ENCODE measurements around the gene TM6SF1. TPM values are rescaled to one million over a fixed set of nuclear protein-coding genes. Genes with fewer than 3 reads are reported as not detected.
A peak's percentile ranks its signal among the peaks of the same experiment; 100 is the strongest.

TM6SF1 gene
- total and polyA plus RNA-seq, 9 of the 15 experiments (the other 6 are each of a cell fraction or from before 2014, with no cell fraction given), result 1.0 to 5.6 (median 3.5) TPM

DNA sequence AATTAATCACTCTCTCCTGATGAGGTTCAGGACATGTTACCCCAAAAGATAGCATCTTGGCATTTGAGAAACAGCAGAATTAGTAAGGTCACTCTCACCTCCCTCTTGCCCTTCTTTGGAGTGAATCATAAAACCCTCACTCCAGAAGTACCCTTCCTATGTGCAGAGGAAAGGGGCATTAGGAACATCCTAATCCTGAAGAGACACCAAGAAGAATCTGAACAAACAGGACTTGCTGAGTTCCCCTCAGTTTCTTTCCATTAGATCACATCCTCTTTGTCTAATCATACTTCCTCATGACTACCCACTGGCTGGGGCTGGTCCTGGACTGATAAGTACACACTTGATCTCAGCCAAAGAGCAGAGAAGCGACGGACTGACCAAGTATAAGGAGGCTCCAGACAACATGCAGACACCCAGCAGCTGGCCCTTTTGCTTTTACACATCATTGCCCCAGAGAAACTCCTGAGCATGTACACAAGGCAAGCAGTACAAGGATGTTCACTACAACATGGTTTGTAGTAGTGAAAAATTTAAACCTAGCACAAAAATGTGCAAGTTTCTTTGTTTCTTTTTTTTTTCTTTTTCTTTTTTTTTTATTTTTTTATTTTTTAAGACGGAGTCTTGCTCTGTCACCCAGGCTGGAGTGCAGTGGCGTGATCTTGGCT is 15.0 kb upstream of the TM6SF1 start (continued):
- TF ChIP-seq, protein P1, sequence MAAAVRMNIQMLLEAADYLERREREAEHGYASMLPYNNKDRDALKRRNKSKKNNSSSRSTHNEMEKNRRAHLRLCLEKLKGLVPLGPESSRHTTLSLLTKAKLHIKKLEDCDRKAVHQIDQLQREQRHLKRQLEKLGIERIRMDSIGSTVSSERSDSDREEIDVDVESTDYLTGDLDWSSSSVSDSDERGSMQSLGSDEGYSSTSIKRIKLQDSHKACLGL (CRISPR knock-in tag; IDR thresholded peaks at IDR 0.05; ENCODE audit: borderline replicate concordance, poor library complexity, severe bottlenecking), result no peak
- TF ChIP-seq ZNF316 (IDR thresholded peaks at IDR 0.05) (no peak), PHTF2 (CRISPR knock-in tag; IDR thresholded peaks at IDR 0.05) (no peak), ARID2 (IDR thresholded peaks at IDR 0.05) (no peak), MECOM (CRISPR knock-in tag; IDR thresholded peaks at IDR 0.05) (peak; percentile 81), ZNF583 (CRISPR knock-in tag; IDR thresholded peaks at IDR 0.05) (no peak), ZNF224 (CRISPR knock-in tag; IDR thresholded peaks at IDR 0.05) (no peak), NFATC3 (IDR thresholded peaks at IDR 0.05) (peak; percentile 97), KAT7 (CRISPR knock-in tag; IDR thresholded peaks at IDR 0.05; ENCODE audit: borderline replicate concordance) (no peak), MTA2 (IDR thresholded peaks at IDR 0.05; ENCODE audit: low read depth) (peak; percentile 79), KAT8 (IDR thresholded peaks at IDR 0.05; ENCODE audit: low read depth) (no peak), MCM2 (IDR thresholded peaks at IDR 0.05; ENCODE audit: low read depth) (no peak), MTA3 (IDR thresholded peaks at IDR 0.05; ENCODE audit: borderline replicate concordance) (peak; percentile 76), EP300 (IDR thresholded peaks at IDR 0.05; ENCODE audit: low read length) (peak; percentile 96), SOX6 (IDR thresholded peaks at IDR 0.05) (peak; percentile 86), LARP7 (IDR thresholded peaks at IDR 0.05) (0 out of 2 replicates have a peak, but pooled peaks have one; percentile 76), MEF2D (tag; conservative IDR thresholded peaks at IDR 0.05; ENCODE audit: low read depth) (peak; percentile 77), PYGO2 (tag; IDR thresholded peaks at IDR 0.05) (no peak), ZNF347 (CRISPR knock-in tag; IDR thresholded peaks at IDR 0.05; ENCODE audit: low read depth) (no peak), ZC3H8 (IDR thresholded peaks at IDR 0.05) (no peak), BHLHE40 (IDR thresholded peaks at IDR 0.05; ENCODE audit: low read length) (peak; percentile 46; the same call in 1 of the 2 replicates), NUFIP1 (IDR thresholded peaks at IDR 0.05; ENCODE audit: partially characterized antibody) (no peak), RFX1 (IDR thresholded peaks at IDR 0.05) (no peak), ZNF668 (CRISPR knock-in tag; IDR thresholded peaks at IDR 0.05) (0 out of 2 replicates have a peak, but pooled peaks have one; percentile 7), TAL1 (IDR thresholded peaks at IDR 0.05) (peak; percentile 91)
- TF ChIP-seq, protein P2, sequence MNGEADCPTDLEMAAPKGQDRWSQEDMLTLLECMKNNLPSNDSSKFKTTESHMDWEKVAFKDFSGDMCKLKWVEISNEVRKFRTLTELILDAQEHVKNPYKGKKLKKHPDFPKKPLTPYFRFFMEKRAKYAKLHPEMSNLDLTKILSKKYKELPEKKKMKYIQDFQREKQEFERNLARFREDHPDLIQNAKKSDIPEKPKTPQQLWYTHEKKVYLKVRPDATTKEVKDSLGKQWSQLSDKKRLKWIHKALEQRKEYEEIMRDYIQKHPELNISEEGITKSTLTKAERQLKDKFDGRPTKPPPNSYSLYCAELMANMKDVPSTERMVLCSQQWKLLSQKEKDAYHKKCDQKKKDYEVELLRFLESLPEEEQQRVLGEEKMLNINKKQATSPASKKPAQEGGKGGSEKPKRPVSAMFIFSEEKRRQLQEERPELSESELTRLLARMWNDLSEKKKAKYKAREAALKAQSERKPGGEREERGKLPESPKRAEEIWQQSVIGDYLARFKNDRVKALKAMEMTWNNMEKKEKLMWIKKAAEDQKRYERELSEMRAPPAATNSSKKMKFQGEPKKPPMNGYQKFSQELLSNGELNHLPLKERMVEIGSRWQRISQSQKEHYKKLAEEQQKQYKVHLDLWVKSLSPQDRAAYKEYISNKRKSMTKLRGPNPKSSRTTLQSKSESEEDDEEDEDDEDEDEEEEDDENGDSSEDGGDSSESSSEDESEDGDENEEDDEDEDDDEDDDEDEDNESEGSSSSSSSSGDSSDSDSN (IDR thresholded peaks at IDR 0.05; ENCODE audit: borderline replicate concordance in 1 of 2, low read depth in 2 of 2, low read length in 2 of 2), result peak; percentile 52 to 70; a peak in 1 of 4 replicates
- TF ChIP-seq, protein P3, sequence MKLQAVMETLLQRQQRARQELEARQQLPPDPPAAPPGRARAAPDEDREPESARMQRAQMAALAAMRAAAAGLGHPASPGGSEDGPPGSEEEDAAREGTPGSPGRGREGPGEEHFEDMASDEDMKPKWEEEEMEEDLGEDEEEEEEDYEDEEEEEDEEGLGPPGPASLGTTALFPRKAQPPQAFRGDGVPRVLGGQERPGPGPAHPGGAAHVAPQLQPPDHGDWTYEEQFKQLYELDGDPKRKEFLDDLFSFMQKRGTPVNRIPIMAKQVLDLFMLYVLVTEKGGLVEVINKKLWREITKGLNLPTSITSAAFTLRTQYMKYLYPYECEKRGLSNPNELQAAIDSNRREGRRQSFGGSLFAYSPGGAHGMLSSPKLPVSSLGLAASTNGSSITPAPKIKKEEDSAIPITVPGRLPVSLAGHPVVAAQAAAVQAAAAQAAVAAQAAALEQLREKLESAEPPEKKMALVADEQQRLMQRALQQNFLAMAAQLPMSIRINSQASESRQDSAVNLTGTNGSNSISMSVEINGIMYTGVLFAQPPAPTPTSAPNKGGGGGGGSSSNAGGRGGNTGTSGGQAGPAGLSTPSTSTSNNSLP (IDR thresholded peaks at IDR 0.05; ENCODE audit: borderline replicate concordance, low read depth, low read length), result no peak; the same call in 1 of the 2 replicates

Measured in K562 (cell line).